WI38 (cell line): ENCODE results near the gene WNT6.

Source experiments
- H3K4me3 ChIP-seq: 2 replicates; pipeline ENCODE4 v1.5.1; 2011; ENCODE audit warnings: low read depth, mild to moderate bottlenecking, control low read depth, low read length
- CTCF ChIP-seq: IDR thresholded peaks from 2 replicates; pipeline ENCODE4 v1.5.1; 2012; ENCODE audit warnings: low read depth, mild to moderate bottlenecking, control low read depth, low read length

The WNT6 gene

DNA sequence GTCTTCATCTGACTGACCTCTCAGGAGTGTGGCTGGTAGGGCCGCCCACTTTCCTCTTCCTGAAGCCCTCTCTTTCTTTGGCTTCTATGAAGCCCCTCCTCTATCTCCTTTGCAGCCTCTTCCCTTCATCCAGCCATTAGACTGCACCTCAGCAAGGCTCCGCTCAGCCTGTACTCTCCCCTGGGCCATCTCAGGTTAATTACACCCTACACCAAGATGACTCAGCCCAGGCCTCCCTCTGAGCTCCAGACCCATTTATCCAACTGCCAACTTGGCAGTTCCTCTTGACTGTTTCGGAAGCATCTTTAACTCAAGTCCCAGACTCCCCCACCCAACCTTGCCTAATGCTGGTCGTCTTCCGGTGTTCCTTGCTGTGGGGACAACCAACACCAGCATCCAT, 5.8 kb upstream of the WNT6 start:
- H3K4me3 ChIP-seq = no peak overlapping the region
- no peak for TF ChIP-seq CTCF

DNA sequence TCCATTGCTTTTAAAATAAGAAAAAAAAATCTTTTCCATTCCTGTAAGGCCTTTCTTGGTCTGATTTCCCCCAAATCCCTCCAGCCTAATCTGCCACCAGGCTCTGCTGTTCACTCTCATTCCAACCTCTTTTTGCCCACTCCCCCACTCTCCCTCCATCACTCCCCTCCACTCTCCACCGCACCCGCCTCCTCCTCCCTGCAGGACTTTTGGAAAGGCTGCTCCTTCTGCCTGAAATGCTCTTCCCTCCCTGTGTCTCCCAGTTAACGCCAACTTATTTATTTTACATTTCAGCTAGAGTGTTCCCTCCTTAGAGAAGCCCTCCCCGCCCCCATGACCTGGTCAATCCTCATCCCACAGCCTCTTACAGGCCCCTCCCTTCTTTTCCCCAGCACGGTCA, 4.7 kb upstream of the WNT6 start:
- no peak for TF ChIP-seq CTCF
- no peak overlapping the region for H3K4me3 ChIP-seq

GRCh38 chr2:218855305-218856166, 4.1 kb upstream of the WNT6 start:
- no peak for TF ChIP-seq CTCF
- no peak overlapping the region for H3K4me3 ChIP-seq

DNA sequence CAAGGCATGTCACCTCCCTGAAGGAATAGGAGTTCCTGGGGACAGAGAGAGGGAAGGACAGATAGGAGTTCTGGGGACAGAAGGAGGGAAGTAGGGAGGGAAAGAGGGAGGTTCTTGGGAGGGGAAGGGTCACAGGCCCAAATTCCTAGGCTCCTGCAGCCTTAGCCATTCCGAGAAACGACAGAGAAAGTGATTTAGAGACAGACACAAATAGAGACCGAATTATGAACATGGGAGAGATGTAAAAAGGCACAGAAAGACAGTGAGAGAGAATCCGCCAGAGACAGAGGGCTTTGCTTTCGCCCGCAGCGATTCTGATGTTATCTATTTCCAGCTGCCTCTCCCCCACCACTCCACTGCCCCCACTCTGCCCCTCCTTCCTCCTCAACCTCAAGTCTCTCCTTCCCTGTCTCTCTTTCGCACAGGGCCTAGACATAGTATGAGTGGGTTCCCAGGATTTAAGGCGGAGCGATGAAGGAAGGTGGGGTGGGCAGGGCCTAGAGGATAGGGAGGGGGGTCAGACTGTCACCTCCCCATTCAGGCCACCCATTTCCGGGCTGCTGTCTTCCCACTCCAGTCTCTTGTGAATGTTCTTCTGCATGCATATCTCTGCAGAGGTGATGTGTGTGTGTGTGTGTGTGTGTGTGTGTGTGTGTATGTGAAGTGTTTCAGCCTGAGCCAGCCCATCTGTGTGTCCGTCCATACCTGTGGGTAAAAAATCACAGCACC, 3.3 kb upstream of the WNT6 start:
- no peak overlapping the region for H3K4me3 ChIP-seq
- no peak for TF ChIP-seq CTCF

DNA sequence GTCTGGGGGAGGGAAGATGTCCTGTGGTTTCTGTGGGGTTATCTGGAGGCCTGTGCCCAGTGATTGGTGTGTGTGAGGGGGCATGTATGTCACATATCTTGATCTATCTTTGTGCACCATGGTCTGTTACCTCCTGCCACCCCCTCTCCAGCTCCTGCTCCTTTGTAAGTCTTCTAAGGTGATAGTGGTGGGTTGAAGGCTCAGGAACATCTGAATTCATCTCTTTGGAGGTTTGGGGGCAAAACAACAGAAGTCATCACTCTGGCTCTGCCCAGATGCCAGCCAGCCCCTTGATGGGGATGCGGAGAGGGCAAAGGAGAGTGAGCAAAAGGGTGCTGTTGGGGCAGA, 2.7 kb upstream of the WNT6 start:
- no peak for TF ChIP-seq CTCF
- no peak overlapping the region for H3K4me3 ChIP-seq

DNA sequence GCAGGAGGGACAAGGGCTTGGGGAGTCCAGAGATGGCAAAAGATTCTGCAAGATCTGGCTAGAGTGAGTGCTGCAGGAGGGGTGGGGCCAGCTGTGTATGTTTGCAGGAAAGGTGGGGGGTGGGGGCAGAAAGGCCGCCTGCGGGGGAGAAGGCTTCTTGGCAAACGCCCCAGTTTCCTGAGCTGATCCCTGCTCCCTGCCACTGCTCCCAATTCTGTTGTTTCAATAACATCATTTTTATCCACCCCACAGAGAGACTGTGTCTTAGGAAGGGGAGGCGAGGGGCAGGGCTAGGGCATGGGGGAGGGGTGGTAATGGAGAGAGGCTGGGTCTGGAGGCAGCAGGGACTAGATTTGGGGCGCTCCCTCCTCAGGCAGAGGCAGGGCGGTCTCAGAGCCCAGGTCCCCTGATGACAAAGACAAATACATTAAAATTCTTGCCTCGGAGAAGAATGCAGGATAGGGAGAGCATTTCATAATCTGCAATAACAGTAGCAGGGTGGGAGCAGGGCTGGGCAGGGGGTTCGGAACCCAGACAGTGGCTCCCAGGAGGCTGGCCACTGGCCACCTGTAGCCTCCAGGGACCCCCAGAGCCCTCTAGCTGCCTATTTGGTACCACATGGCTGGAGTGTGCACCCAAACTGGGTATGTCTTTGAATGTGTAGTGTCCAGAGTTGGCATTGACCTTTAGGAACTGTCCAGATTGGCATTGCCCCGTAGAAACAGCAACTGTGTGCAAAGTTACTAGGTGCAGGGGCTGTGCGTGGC, 2.1 kb upstream of the WNT6 start:
- TF ChIP-seq CTCF = no peak

GRCh38 chr2:218858138-218858445, 1.5 kb upstream of the WNT6 start:
- H3K4me3 ChIP-seq = no peak overlapping the region
- TF ChIP-seq CTCF = no peak

More for the DNA sequence above, 2.1 kb upstream of the WNT6 start:
- H3K4me3 ChIP-seq = no peak overlapping the region
